Measurements from ENCODE around the gene LRBA. TPM values are rescaled to one million over a fixed set of nuclear protein-coding genes. Genes with fewer than 3 reads are reported as not detected.

LRBA gene
- total RNA-seq, 1 donor from 2014 or later: 54.0 TPM

DNA sequence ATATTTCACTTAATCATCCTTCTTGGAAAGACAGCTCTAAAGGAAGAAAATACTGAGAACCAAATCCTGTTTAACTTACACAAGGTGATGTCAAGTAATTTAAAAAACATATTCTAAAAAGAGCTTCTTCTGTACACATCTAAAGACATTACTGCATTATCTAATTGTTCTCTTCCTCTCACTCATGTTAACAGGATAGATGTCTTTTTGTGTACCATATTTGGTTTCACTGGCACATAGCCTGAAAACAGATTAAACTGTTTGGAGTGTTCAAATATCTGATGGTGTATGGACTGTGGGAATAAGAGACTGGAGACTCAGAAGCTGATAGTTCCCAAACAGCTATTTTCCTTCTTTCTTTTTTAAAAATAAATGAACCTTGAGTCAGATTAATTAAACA is 646.4 kb downstream of the LRBA start:
- Mint-ChIP-seq H3K4me3 (no peak overlapping the region), H3K27ac (no peak overlapping the region), H3K9me3 (no peaks in the 10 kb centered on the region), H3K27me3 (no peaks in the 10 kb centered on the region), H3K36me3 (ENCODE audit: low read depth) (no peaks in the 10 kb centered on the region), H3K4me1 (peaks cover 9% of the 10 kb centered on the region)
- intact Hi-C loops (cut with micrococcal nuclease): loop anchor here (10.0 kb wide), 1 partner anchor 64 kb away; no protein-coding TSS in a partner anchor
- DNase-seq: no peak

DNA sequence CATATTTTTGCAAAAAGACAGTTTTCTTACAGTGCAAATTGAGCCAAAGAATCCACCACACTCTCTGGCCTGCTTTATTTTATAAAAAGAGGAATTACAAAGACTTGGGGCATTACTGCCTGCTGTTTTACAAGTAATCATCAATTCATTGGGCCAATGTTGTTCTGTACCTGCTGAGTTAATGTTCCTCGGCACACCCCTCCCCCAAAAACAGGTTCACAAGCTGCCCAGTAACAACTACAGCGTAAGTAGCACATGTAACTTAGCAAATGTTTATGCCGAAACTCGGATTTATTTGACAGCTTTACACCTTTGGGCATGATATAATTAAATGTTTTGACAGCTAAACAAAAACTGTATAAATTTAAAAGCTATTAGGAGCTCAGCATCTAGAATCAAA is 647.8 kb downstream of the LRBA start:
- intact Hi-C loops (cut with micrococcal nuclease): loop anchor here (10.0 kb wide), 1 partner anchor 63 kb away; no protein-coding TSS in a partner anchor
- DNase-seq: no peak
- Mint-ChIP-seq H3K27ac (no peak overlapping the region), H3K27me3 (no peaks in the 10 kb centered on the region), H3K4me3 (no peak overlapping the region), H3K9me3 (no peaks in the 10 kb centered on the region), H3K36me3 (ENCODE audit: low read depth) (no peaks in the 10 kb centered on the region), H3K4me1 (peaks cover 10% of the 10 kb centered on the region)

DNA sequence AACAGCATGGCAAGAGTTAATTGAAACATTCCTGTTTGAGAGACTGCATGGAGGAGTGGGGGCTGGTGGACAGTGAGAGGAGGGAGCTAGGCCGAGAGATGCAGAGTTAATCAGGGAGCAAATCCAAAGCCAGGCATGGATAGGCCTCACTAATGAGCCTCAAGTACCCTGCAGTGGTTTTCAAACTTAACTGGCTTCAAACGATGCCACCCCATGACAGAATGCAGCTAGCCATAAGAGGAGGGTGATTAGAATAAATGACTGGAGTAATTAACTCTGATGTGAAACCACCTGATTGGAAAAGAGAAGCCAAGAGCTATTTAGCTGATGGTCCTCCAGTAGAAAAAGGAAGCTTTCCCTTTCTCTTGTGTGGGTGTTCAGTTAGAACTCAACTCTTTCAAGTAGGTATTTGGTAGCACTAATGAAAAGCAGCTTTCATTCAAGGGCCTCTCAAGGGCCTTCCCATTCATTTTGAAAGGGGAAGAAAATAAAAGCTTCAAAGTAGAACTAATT is 648.5 kb downstream of the LRBA start:
- Mint-ChIP-seq H3K9me3 (no peaks in the 10 kb centered on the region), H3K36me3 (ENCODE audit: low read depth) (no peaks in the 10 kb centered on the region), H3K27me3 (no peaks in the 10 kb centered on the region), H3K4me3 (no peak overlapping the region), H3K4me1 (peaks cover 10% of the 10 kb centered on the region), H3K27ac (no peak overlapping the region)
- intact Hi-C loops (cut with micrococcal nuclease): loop anchor here (10.0 kb wide), 1 partner anchor 62 kb away; no protein-coding TSS in a partner anchor
- DNase-seq: no peak

DNA sequence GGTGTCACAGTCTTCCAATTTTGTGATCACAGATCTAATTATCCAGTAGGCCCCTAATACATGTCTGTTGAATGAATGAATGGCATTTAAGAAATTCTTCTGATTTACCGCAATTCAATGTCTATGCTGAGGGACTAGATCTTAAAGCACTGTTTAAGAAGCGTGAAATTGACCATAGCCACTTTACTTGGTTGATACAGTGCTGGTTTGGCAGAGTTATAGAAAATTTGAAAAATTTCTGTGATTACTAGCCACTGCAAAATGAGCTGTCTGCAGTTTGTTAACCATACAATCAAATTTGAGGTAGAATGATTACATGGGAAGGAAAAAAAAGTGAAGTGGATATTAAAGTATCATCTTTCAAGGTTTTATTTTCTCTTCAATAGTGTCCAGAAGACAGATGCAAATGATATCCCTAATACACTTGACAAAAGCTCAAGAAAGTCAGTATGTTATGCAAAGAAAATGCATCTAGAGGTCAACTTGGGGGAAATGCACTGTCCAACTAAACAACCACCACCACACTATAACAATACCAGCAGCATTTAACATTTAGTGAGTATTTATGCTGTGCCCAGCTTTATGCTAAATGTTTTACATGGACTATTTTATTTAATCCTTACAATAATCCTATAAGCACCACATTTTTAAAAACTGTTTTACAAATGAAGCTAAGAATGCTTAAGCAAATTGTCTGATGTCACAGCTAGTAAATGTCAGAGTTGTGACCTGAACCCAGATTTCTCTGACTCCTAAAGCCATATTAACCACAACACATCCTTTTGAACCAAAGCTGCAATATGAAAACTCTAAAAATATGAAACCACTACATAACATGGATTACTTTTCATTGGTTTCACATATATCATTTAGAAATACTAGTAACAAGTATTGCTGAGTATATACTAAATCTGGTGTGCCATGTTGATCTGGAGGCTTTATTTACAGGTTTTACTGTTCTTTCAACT is 651.1 kb downstream of the LRBA start:
- H3K27me3 Mint-ChIP-seq: no peaks in the 10 kb centered on the region
- H3K27ac Mint-ChIP-seq: no peak overlapping the region
- no peaks in the 10 kb centered on the region for H3K36me3 Mint-ChIP-seq (ENCODE audit: low read depth)
- no peak overlapping the region for H3K4me3 Mint-ChIP-seq
- DNase-seq: no peak
- H3K9me3 Mint-ChIP-seq: no peaks in the 10 kb centered on the region
- H3K4me1 Mint-ChIP-seq: peaks cover 10% of the 10 kb centered on the region
- intact Hi-C loops (cut with micrococcal nuclease): loop anchor here (10.0 kb wide), 1 partner anchor 59 kb away; no protein-coding TSS in a partner anchor

- Mint-ChIP-seq H3K4me3 (no peak overlapping the region), H3K4me1 (peaks cover 2% of the 10 kb centered on the region), H3K27ac (no peak overlapping the region), H3K9me3 (no peaks in the 10 kb centered on the region), H3K27me3 (no peaks in the 10 kb centered on the region), H3K36me3 (ENCODE audit: low read depth) (no peaks in the 10 kb centered on the region)
- intact Hi-C loops (cut with micrococcal nuclease): no loop called here
- no peak for DNase-seq
Measured at GRCh38 chr4:150358691-150359090, 656.4 kb downstream of the LRBA start.

GRCh38 chr4:150357829-150358228 is 657.3 kb downstream of the LRBA start:
- Mint-ChIP-seq H3K4me3 (no peak overlapping the region), H3K4me1 (no peaks in the 10 kb centered on the region), H3K36me3 (ENCODE audit: low read depth) (no peaks in the 10 kb centered on the region), H3K27ac (no peak overlapping the region), H3K9me3 (no peaks in the 10 kb centered on the region), H3K27me3 (no peaks in the 10 kb centered on the region)
- intact Hi-C loops (cut with micrococcal nuclease): no loop called here
- DNase-seq: no peak

DNA sequence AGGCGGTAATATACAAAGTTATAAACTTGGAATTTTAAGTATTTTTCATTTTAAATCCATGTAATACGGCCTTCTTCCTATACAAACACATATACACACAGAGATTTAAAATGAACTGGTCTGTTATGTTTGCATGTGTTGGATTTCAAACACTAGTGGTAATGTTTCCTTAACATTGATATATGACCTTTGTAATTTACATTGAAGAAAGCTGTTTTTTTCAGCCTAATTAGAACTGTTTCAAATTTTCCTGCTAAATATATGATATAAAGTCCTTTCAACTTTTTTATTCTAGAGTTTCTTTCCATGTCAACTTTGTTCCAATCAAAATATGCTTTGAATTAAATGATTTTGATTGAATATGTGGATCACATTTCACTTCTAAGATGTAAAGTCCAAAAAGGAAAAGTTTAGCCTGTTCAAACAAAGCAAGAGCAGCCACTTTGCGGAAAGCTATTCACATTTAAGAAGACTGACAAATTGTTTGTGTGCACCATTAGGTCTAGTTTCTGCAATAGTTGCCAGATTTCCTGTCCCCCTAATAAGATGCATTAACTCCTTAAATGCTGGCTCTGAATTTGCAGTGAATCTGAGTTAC is 659.1 kb downstream of the LRBA start:
- Mint-ChIP-seq H3K4me3 (no peak overlapping the region), H3K36me3 (ENCODE audit: low read depth) (no peaks in the 10 kb centered on the region), H3K27ac (no peak overlapping the region), H3K4me1 (no peaks in the 10 kb centered on the region), H3K27me3 (no peaks in the 10 kb centered on the region), H3K9me3 (no peaks in the 10 kb centered on the region)
- intact Hi-C loops (cut with micrococcal nuclease): no loop called here
- no peak for DNase-seq

GRCh38 chr4:150355418-150355817 is 659.7 kb downstream of the LRBA start:
- intact Hi-C loops (cut with micrococcal nuclease): no loop called here
- no peak overlapping the region for H3K4me3 Mint-ChIP-seq
- no peak overlapping the region for H3K27ac Mint-ChIP-seq
- H3K9me3 Mint-ChIP-seq: no peaks in the 10 kb centered on the region
- no peaks in the 10 kb centered on the region for H3K36me3 Mint-ChIP-seq (ENCODE audit: low read depth)
- H3K4me1 Mint-ChIP-seq: no peaks in the 10 kb centered on the region
- H3K27me3 Mint-ChIP-seq: no peaks in the 10 kb centered on the region
- no peak for DNase-seq

DNA sequence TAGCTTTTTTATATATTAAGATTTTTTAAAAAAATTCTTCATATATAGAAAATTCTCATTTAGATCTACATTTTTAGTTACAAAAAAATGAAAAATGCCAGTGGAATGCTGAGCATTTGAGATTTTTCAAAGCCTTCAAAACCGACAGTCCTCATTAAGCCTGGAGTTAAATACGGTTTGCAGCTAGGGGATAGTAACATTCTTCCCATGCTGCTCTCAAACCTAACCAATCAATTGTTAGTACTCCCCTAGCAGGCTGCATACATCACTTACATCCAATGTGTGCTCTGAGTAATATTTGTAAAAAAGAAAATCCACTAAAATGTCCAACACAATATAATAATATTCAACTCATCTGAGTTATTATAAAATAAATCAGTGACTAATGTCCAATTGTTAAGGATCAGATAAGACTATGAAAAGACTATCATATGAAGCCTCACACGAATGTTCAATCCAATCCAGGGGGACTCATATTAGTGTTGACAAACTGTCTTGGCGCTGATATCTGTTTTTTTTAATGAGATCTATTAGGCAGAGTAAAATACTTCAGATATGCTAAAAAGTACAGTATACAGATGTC is 660.8 kb downstream of the LRBA start:
- H3K36me3 Mint-ChIP-seq (ENCODE audit: low read depth): no peaks in the 10 kb centered on the region
- no peak overlapping the region for H3K4me3 Mint-ChIP-seq
- no peak overlapping the region for H3K27ac Mint-ChIP-seq
- H3K9me3 Mint-ChIP-seq: no peaks in the 10 kb centered on the region
- intact Hi-C loops (cut with micrococcal nuclease): no loop called here
- peaks cover 3% of the 10 kb centered on the region for H3K4me1 Mint-ChIP-seq
- no peak for DNase-seq
- no peaks in the 10 kb centered on the region for H3K27me3 Mint-ChIP-seq

DNA sequence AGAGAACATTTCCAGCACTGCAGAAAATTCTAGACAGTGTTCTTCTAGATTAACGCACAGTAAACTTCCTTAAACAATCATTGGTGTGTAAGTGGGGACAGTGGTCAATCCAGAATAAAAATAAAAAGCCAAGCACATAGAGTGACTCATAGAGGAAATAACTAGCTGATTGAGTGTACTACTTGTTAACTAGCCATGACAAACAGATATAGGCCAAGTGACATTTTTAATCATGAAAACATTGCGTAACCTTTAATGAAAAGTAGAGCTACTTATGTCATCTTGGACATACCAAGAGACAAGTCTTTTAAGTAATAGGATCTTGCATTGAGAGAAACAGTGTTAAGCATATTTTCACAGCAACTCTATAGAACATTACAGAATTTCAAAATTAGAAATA is 667.0 kb downstream of the LRBA start:
- Mint-ChIP-seq H3K4me1 (peaks cover 3% of the 10 kb centered on the region), H3K27me3 (no peaks in the 10 kb centered on the region), H3K36me3 (ENCODE audit: low read depth) (peaks cover 13% of the 10 kb centered on the region), H3K9me3 (peaks cover 4% of the 10 kb centered on the region), H3K27ac (no peak overlapping the region), H3K4me3 (no peak overlapping the region)
- DNase-seq: no peak
- intact Hi-C loops (cut with micrococcal nuclease): no loop called here

DNA sequence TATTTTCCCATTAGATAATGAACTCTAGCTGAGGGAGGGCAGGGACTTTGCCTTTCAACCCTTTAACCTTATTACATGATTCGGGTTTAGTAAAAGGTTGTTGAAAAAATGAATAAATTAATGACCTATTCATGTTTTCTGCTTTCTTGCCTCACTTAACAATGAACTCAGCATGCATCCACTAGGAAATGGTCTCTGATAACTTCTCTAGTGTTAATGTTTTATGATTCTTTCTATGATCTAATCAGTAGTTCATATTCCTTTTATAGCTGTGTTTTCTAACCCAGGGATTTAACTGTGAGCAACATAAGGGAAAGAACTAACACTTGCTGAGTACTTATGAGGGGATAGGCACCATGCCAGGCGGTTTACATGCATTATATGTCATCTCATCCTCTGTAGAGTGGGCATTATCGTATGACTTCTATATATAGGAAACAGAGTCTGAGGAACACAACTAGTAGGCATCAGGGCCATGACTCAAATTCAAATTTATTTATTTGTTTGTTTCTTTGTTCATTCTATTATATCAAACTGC is 669.8 kb downstream of the LRBA start:
- H3K27ac Mint-ChIP-seq: no peak overlapping the region
- intact Hi-C loops (cut with micrococcal nuclease): no loop called here
- no peak overlapping the region for H3K4me3 Mint-ChIP-seq
- DNase-seq: no peak
- peaks cover 3% of the 10 kb centered on the region for H3K4me1 Mint-ChIP-seq
- H3K27me3 Mint-ChIP-seq: no peaks in the 10 kb centered on the region
- H3K9me3 Mint-ChIP-seq: peaks cover 4% of the 10 kb centered on the region
- H3K36me3 Mint-ChIP-seq (ENCODE audit: low read depth): peaks cover 15% of the 10 kb centered on the region

DNA sequence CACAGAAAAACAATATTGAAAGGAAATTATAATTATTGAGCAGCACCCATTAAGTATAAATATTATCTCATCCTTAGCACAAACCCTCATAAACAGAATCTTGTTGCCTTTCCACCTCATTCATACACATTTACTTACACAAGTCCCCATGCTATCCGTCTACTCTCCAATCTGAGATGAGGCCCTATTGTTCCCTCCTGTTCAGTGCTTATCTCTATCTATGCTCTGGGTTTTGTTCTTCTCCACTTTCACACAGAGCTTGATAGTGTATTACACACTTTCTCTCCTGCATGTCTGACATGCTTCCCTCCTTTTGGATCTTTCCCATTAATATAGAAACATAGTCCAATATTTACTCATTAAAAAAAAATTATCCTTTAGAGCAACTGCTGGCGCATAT is 671.3 kb downstream of the LRBA start:
- Mint-ChIP-seq H3K4me1 (no peaks in the 10 kb centered on the region), H3K36me3 (ENCODE audit: low read depth) (peaks cover 11% of the 10 kb centered on the region), H3K9me3 (peaks cover 4% of the 10 kb centered on the region), H3K27ac (no peak overlapping the region), H3K27me3 (no peaks in the 10 kb centered on the region), H3K4me3 (no peak overlapping the region)
- intact Hi-C loops (cut with micrococcal nuclease): no loop called here
- no peak for DNase-seq

- peaks cover 4% of the 10 kb centered on the region for H3K9me3 Mint-ChIP-seq
- no peaks in the 10 kb centered on the region for H3K4me1 Mint-ChIP-seq
- H3K27ac Mint-ChIP-seq: no peak overlapping the region
- no peaks in the 10 kb centered on the region for H3K27me3 Mint-ChIP-seq
- peaks cover 8% of the 10 kb centered on the region for H3K36me3 Mint-ChIP-seq (ENCODE audit: low read depth)
- intact Hi-C loops (cut with micrococcal nuclease): no loop called here
- no peak overlapping the region for H3K4me3 Mint-ChIP-seq
- no peak for DNase-seq
Measured at GRCh38 chr4:150342945-150343344, 672.1 kb downstream of the LRBA start.

- no peak overlapping the region for H3K27ac Mint-ChIP-seq
- no peaks in the 10 kb centered on the region for H3K27me3 Mint-ChIP-seq
- no peaks in the 10 kb centered on the region for H3K9me3 Mint-ChIP-seq
- intact Hi-C loops (cut with micrococcal nuclease): no loop called here
- no peaks in the 10 kb centered on the region for H3K4me1 Mint-ChIP-seq
- H3K4me3 Mint-ChIP-seq: no peak overlapping the region
- DNase-seq: no peak
- H3K36me3 Mint-ChIP-seq (ENCODE audit: low read depth): peaks cover 2% of the 10 kb centered on the region
Measured at GRCh38 chr4:150337734-150338133, 677.4 kb downstream of the LRBA start.
